Sigmoid colon (tissue), 4 donors: ENCODE measurements around the gene PIP4K2C.

Experiments
- CTCF ChIP-seq, 4 experiments: fragments of 450-650 bp in 3 of 4; fragments of 200-600 bp in 1 of 4; IDR thresholded peaks; one replicate each; pipeline ENCODE4 v1.5.1; 2016 to 2019; ENCODE audit warnings: antibody characterized with exemption in 4 of 4, mild to moderate bottlenecking in 3 of 4, moderate library complexity in 2 of 4
- EP300 ChIP-seq, 4 donors: sonication (generic); formaldehyde crosslinking; IDR thresholded peaks; one replicate each; pipeline ENCODE4 v1.6.1; 2017; ENCODE audit warnings: antibody characterized with exemption in 4 of 4
- POLR2A ChIP-seq, 2 donors: fragments of 450-650 bp; IDR thresholded peaks; one replicate each; pipeline ENCODE4 v1.6.1; 2016; ENCODE audit warnings: antibody characterized with exemption in 2 of 2, mild to moderate bottlenecking in 2 of 2, moderate library complexity in 2 of 2

DNA sequence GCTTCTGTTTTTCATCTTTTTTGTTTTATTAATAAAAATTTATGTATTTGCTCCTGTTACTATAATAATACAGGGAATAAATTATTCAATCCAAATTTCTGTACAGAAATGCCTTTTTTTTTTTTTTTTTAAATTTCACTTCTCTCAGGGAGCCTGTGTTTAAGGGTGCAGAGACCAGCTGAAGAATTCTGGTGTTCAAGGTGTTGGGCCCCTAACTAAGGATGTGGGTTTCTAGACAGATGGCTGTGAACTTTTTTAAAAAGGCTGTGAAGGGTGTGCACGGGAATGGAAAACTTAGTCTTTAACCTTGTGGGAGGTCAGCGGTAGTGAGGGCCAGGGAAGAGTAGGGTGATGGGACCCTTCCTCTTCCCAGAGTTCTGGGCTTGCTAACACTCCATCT is 12.3 kb downstream of the PIP4K2C start:
- no peak for TF ChIP-seq CTCF (IDR thresholded peaks at IDR 0.05)
- TF ChIP-seq POLR2A (IDR thresholded peaks at IDR 0.05): no peak
- TF ChIP-seq EP300 (IDR thresholded peaks at IDR 0.05): no peak
